ENCODE data around the gene NMNAT2. TPM values are rescaled to one million over a fixed set of nuclear protein-coding genes. Genes with fewer than 3 reads are reported as not detected.

The NMNAT2 gene
- total RNA-seq (ENCODE audit: low replicate concordance) = 0.49 and 2.7 TPM in 2 replicates

DNA sequence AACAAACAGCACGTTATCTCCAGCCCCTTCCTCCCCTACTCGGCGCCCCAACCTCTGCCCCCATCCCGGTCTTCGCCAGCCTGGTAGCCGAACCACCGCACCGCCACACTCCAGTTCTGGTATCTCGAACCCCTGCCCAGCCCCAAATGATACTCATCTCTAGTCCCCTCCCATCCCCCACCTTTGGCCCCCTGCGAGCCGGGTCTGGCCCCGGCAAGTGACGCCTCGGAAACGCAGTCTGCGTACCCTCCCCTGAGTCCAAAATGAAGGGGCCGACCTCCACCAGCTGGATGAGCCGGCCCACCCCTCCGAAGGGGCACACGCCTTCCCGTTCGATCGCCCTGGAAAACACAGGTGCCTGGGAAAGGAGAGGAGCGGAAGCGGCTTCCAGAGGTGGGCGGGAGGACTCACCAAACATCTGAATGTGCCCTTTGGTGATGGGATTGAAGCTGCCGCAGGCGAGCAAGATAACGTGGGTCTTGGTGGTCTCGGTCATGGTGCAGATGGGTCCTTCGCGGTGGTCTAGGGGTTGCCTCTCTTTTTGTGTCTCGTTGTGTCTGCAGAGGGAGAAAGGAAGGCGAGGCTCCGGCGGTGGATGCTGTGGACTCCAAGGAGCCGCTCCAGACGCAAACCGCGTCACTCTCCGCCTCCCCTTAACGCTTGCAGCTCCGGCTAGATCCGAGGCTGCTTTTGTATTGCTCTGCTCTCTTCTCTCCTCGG is at the start of gene NMNAT2:
TSS of gene NMNAT2 (minus strand) at position 609 of the 720 bp plus-strand sequence. CDS start at position 496, 113 bp downstream.
- Histone ChIP-seq H3K4me1 (peaks cover 6% of the 10 kb centered on the region), H3K4me3 (peak within 1 kb of the TSS; percentile 73), H3K36me3 (no peaks in the 10 kb centered on the region), H3F3A (ENCODE audit: low read depth) (peaks cover 17% of the 10 kb centered on the region), H3K27me3 (peaks cover 39% of the 10 kb centered on the region), H3K27ac (no peak within 1 kb of the TSS), H3K9ac (no peak within 1 kb of the TSS), H4K20me1 (ENCODE audit: low read depth) (peaks cover 10% of the 10 kb centered on the region), H3K9me3 (ENCODE audit: low read depth) (no peaks in the 10 kb centered on the region), H3K4me2 (peak within 1 kb of the TSS; percentile 86), H3K79me2 (ENCODE audit: low read depth) (no peaks in the 10 kb centered on the region), H2AFZ (replicated peaks) (peak within 1 kb of the TSS; percentile 86)
- Mint-ChIP-seq H3K4me3 (peak within 1 kb of the TSS; percentile 92), H3K4me1 (peaks cover 27% of the 10 kb centered on the region), H3K9me3 (peaks cover 2% of the 10 kb centered on the region), H3K36me3 (no peaks in the 10 kb centered on the region), H3K27ac (no peak within 1 kb of the TSS), H3K27me3 (ENCODE audit: insufficient read depth, low read depth) (peaks cover 28% of the 10 kb centered on the region)
- DNase-seq (ENCODE audit: low spot score) = peak; percentile 78
- TF ChIP-seq CTCF (IDR thresholded peaks at IDR 0.05) (no peak), EZH2phosphoT487 (IDR thresholded peaks at IDR 0.05) (no peak), EZH2 (IDR thresholded peaks at IDR 0.05) (peak; percentile 7)

- no peak for DNase-seq (ENCODE audit: low spot score)
- Histone ChIP-seq H3K27me3 (no peaks in the 10 kb centered on the region), H3K4me3 (no peak overlapping the region), H3K4me2 (no peak overlapping the region), H3K36me3 (no peaks in the 10 kb centered on the region), H4K20me1 (ENCODE audit: low read depth) (no peaks in the 10 kb centered on the region), H3K27ac (no peak overlapping the region), H2AFZ (replicated peaks) (no peak overlapping the region), H3K79me2 (ENCODE audit: low read depth) (peaks cover 4% of the 10 kb centered on the region), H3F3A (ENCODE audit: low read depth) (peaks cover 20% of the 10 kb centered on the region), H3K9me3 (ENCODE audit: low read depth) (no peaks in the 10 kb centered on the region), H3K9ac (no peak overlapping the region), H3K4me1 (peaks cover 11% of the 10 kb centered on the region)
- Mint-ChIP-seq H3K36me3 (no peaks in the 10 kb centered on the region), H3K4me1 (peaks cover 17% of the 10 kb centered on the region), H3K4me3 (no peak overlapping the region), H3K27me3 (ENCODE audit: insufficient read depth, low read depth) (peaks cover 9% of the 10 kb centered on the region), H3K9me3 (no peaks in the 10 kb centered on the region), H3K27ac (no peak overlapping the region)
- TF ChIP-seq CTCF (IDR thresholded peaks at IDR 0.05) = no peak
- TF ChIP-seq EZH2 (IDR thresholded peaks at IDR 0.05) = no peak
- TF ChIP-seq EZH2phosphoT487 (IDR thresholded peaks at IDR 0.05) = no peak
Measured at GRCh38 chr1:183467687-183468086, 49.5 kb upstream of the NMNAT2 start.

DNA sequence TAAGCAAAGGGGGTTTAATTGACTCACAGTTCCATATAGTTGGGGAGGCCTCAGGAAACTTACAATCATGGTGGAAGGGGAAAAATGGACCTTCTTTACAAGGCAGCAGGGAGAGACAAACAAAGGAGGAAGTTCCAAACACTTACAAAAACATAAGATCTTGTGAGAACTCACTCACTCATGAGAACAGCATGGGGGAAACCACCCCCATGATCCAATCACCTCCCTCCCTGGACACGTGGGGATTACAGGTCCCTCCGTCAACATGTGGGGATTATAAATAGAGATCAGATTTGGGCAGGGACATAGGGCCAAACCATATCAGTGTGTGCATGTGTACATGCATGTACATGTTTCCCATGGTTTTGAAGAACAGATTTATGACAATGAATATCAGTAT is 48.6 kb upstream of the NMNAT2 start:
- no peak overlapping the region for H3K27ac ChIP-seq
- H3K4me3 Mint-ChIP-seq = no peak overlapping the region
- H3F3A ChIP-seq (ENCODE audit: low read depth) = peaks cover 20% of the 10 kb centered on the region
- H4K20me1 ChIP-seq (ENCODE audit: low read depth) = no peaks in the 10 kb centered on the region
- H3K4me1 ChIP-seq = peaks cover 11% of the 10 kb centered on the region
- H3K9me3 Mint-ChIP-seq = no peaks in the 10 kb centered on the region
- no peaks in the 10 kb centered on the region for H3K27me3 ChIP-seq
- no peak overlapping the region for H3K27ac Mint-ChIP-seq
- H3K79me2 ChIP-seq (ENCODE audit: low read depth) = no peaks in the 10 kb centered on the region
- no peak overlapping the region for H2AFZ ChIP-seq (replicated peaks)
- H3K27me3 Mint-ChIP-seq (ENCODE audit: insufficient read depth, low read depth) = peaks cover 7% of the 10 kb centered on the region
- no peaks in the 10 kb centered on the region for H3K36me3 Mint-ChIP-seq
- no peaks in the 10 kb centered on the region for H3K36me3 ChIP-seq
- no peak overlapping the region for H3K9ac ChIP-seq
- no peak overlapping the region for H3K4me3 ChIP-seq
- no peak overlapping the region for H3K4me2 ChIP-seq
- H3K4me1 Mint-ChIP-seq = peaks cover 17% of the 10 kb centered on the region
- H3K9me3 ChIP-seq (ENCODE audit: low read depth) = no peaks in the 10 kb centered on the region
- TF ChIP-seq EZH2phosphoT487 (IDR thresholded peaks at IDR 0.05) (no peak), CTCF (IDR thresholded peaks at IDR 0.05) (no peak), EZH2 (IDR thresholded peaks at IDR 0.05) (no peak)
- no peak for DNase-seq (ENCODE audit: low spot score)
